Activated CD8-positive, alpha-beta memory T cell treated with anti-CD3 and anti-CD28 coated beads for 4 hours (primary cell): ENCODE measurements around the gene HYAL1.

Source experiments
- DNase-seq, 2 donors: peaks; one replicate each; pipeline ENCODE4 v3.0.0-alpha.2; 2020; ENCODE audit warnings: low read depth in 2 of 2

HYAL1 gene

GRCh38 chr3:50260027-50260941 lies 43.1 kb downstream of the HYAL1 start:
- DNase-seq: peak; percentile 59 to 66

GRCh38 chr3:50259432-50260026 lies 43.8 kb downstream of the HYAL1 start:
- no peak for DNase-seq

- no peak for DNase-seq
Observed at GRCh38 chr3:50258979-50259378, 44.4 kb downstream of the HYAL1 start.

GRCh38 chr3:50258029-50258680 lies 45.2 kb downstream of the HYAL1 start:
- DNase-seq: no peak

DNA sequence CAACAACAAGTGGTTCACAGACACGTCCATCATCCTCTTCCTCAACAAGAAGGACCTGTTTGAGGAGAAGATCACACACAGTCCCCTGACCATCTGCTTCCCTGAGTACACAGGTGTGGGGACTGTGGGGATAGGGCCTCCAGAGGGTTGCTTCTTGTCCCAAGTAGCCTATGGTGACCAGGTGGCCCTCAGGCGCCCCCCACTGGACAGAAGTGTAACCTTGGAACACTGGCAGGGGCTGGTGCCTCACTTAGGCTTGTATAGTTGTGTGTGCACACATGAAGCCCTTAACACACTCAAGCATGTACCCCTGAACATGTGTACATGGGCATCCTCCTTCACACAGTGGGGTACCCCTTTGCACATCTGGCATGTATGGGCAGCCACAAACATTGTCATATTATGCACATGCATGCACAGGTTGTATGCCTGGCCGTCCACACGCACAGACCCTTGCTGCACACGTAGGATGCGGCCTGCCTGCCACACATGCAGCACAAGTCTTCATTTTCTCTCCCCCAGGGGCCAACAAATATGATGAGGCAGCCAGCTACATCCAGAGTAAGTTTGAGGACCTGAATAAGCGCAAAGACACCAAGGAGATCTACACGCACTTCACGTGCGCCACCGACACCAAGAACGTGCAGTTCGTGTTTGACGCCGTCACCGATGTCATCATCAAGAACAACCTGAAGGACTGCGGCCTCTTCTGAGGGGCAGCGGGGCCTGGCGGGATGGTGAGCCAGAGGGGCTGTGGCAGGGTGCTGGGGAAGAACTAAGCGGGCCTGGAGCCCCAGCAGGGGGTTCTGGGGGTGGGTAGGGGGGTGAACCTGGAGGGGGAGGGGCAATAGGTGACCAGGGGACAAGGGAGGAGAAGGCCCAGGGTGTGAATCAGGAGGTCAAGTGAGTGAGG lies 46.1 kb downstream of the HYAL1 start:
- DNase-seq: no peak

DNA sequence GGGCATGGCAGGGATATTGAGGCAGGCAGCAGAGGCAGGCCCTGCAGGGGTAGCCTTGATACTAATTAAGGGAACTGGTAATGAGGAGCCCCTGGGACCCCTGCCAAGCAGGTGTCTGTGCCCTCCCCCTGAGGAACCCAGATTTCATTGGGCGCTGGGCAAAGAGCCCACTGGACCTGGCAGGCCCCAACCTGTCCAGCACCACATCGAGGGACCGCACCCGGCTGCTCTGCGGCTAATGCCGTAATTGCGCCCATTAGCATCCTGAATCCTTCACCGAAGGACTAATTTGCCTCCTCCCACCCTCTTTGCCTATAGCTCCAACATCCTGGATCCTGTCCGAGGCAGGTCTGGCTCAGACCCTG lies 48.1 kb downstream of the HYAL1 start:
- no peak for DNase-seq

GRCh38 chr3:50254577-50255250 lies 48.7 kb downstream of the HYAL1 start:
- no peak for DNase-seq

GRCh38 chr3:50251220-50251619 lies 52.2 kb downstream of the HYAL1 start:
- DNase-seq: no peak

- no peak for DNase-seq
Observed at GRCh38 chr3:50250514-50250913, 52.9 kb downstream of the HYAL1 start.
